HG03045 (cell line): ENCODE measurements around the gene MTM1.

Experiments used
- ATAC-seq: cut with Tn5 transposase; IDR thresholded peaks from one replicate; pipeline ENCODE4 v1.9.1; 2021; ENCODE audit warnings: mild to moderate bottlenecking, moderate library complexity; ENCODE audit not compliant: unreplicated experiment

The MTM1 gene

GRCh38 chrX:150649096-150649870 is 80.9 kb downstream of the MTM1 start:
- ATAC-seq = no peak

DNA sequence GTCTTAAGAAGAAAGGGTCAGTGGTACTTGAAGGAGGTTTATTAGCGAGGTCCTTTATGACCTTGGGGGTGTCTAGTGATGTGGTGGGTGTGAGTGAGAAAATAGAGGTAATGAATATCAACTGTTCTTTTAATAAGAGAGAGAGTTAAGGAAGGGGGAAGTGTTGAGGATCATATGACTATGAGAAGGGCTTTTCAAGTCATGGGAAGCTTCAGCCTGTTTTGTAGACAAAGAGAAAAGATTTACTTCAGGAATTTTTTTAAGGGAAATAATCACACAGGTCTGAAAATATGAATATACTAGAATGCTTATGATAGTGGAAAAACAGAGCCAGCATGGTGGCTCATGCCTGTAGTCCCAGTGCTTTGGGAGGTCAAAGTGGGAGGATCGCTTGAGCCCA is 83.5 kb downstream of the MTM1 start:
- no peak for ATAC-seq

DNA sequence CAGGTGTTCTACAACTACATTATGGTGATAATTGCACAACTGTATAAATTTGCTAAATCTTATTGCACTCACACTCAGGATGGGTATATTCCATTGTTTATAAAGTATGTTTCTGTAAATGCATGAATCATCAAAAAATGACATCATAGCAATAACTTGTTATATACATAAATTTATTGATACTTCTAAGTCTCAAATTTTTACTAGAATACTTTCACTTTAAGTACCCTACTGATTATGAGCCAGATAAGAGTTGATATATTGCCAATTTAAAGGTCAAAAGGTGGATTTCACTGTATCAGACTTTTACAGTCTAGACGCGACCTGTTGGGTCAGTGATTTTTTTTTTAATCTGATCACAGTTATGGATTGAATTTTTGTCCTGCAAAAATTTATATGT is 87.4 kb downstream of the MTM1 start:
- ATAC-seq = no peak

DNA sequence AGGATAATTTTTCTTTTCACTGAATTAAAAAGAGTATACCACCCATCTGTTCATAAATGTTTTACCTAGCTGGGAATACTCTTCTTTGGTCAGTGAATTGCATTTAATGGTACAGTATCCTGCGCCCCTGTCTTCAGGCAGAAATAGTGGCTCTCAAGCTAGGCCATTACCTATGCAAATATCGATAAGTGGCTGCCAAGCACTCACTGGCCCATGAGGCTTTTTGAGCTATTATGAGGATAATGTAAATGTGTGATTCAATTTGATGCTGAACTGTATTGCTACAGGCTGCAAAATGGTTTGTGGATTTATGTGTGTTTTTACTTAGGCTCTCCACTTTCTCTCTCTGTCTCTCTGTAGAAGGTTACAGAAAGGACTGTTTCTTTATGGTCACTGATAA is 94.7 kb downstream of the MTM1 start:
- no peak for ATAC-seq

- no peak for ATAC-seq
Observed at GRCh38 chrX:150664290-150664689, 95.9 kb downstream of the MTM1 start.

- ATAC-seq = no peak
Observed at GRCh38 chrX:150676221-150676620, 107.8 kb downstream of the MTM1 start.

DNA sequence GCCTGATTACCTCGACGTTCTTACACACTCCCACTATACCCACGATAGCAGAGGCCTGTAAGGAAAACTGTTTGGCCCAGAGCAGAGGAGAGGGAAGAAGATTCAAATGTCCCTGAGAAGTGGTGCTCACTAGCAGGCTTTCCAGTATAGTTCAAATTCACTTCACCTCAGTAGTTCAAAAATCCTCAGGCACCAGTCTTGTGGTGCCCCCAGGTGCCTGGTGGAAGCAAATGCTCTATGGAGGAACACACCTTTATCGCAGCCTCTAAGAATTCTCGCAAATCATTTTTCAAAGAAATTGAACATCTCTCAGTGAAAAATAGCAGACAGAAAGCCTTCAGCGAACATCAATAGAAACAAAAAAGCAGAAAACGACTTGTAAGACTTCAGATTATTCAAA is 112.6 kb downstream of the MTM1 start:
- no peak for ATAC-seq

- no peak for ATAC-seq
Observed at GRCh38 chrX:150683112-150683511, 114.7 kb downstream of the MTM1 start.

DNA sequence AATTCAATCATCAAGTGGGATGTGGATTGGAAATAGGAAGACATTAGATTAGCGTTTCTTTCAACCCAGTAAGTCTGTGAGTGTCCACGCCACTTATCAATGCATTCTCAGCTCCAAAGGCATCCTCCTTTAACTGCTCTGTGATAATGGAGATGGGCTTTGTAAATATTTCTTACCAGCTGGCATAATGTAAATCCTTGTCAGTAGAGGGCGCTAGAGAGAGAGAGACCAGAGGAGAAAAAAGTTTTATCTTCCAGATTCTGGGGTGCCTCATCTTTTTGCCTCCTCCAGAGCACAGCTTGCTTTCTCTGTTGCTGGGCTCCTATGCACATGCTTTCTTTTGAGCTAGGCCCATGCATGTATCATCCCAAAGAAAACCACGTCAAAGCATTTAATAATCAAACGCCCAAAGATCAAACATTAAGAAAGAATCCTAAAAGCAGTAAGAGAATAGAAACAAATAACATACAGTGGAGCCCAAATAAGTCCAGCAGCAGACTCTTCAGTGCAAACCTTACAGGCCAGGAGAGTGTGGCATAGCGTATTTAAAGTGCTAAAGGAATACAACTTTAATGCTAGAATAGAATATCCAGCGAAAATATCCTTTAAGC is 115.2 kb downstream of the MTM1 start:
- ATAC-seq = no peak

DNA sequence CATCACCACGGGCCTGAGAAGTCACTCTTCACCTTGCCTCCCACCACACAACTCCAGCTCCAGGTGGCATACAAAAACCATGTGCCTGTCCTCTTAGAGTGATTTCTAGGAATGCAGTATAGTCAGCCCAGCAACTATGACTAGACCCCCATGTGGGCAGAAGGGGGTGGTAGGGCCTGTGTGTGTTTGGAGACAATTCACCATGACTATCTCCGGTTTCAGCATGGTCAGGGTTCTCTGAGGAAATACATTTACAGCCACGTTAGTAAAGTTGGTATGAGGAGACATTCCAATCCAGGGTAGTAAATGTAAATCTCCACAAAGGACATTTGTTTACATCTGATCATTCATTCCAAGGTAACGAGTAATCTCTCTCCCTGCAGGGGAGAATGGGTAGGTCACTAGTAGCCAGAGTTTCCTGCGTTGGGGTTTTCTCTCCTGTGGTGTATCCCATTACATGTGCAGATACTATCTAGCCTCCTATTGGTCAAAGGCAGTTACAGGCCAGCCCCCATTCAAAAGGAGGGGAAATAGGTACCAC is 120.6 kb downstream of the MTM1 start:
- ATAC-seq = no peak

DNA sequence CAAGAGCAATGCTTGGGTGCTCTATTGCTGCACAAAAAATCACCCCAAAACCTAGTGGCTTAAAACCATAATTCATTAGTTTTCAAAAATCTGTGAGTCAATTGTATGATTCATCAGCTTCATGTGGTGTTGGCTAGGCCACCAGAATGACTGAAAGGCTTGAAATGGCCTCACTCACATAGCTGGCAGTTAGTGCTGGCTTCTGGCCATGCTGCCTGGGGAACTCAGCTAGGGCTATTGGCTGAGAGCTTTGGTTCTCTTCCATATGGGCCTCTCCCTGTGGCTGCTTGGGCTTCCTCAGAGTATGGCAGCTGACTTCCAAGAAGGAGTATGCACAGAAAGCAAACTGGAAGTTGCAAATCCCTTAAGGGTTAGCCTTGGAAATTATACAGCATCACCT is 121.7 kb downstream of the MTM1 start:
- ATAC-seq = no peak

- ATAC-seq = no peak
Observed at GRCh38 chrX:150692296-150692695, 123.9 kb downstream of the MTM1 start.

DNA sequence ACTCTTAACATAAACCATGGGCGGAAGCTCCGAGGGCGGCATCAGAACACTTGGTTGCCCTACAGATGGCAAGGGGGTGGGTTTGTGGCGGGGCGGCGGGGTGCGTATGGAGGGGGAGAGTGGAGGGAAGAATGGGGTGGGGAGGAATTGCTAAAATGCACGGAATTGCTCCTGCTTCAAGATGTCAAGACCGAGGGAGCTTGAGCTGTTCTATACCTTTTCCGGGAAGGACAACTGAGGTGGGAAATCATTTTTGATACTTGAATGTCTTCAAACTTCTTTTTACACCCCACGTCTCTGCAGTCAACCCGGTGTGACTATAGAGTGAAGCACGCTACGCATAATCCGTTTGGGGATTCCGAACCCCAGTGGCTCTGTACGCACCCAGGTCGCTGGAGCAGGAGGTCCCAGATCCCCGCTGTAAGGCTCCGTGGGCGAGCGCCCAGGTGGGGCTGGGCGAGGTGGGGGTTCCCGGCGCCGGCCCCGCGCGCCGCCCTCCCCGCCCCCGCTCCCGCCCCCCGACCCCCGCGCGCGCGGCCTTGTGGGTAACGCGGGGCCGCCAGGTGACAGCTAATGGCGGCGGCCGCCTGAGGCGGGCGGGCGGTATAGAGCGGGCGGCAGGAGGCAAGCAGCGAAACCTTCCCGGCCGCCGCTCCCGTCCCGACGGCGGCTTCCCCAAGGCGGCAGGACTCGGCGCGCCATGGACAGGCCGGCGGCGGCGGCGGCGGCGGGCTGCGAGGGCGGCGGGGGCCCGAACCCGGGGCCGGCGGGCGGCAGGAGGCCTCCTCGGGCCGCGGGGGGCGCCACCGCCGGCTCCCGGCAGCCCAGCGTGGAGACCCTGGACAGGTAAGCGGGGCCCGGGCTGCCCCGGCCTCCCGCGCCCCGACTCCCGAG is 124.7 kb downstream of the MTM1 start, which contains the start of gene MTMR1:
MTMR1 (plus strand) TSS at position 566 of the 894 bp plus-strand sequence; CDS start at position 701, 135 bp downstream.
- peak; percentile 57 for ATAC-seq

GRCh38 chrX:150693725-150694574 is 125.5 kb downstream of the MTM1 start:
- peak; percentile 80 for ATAC-seq

GRCh38 chrX:150694738-150695410 is 126.5 kb downstream of the MTM1 start:
- ATAC-seq = no peak

DNA sequence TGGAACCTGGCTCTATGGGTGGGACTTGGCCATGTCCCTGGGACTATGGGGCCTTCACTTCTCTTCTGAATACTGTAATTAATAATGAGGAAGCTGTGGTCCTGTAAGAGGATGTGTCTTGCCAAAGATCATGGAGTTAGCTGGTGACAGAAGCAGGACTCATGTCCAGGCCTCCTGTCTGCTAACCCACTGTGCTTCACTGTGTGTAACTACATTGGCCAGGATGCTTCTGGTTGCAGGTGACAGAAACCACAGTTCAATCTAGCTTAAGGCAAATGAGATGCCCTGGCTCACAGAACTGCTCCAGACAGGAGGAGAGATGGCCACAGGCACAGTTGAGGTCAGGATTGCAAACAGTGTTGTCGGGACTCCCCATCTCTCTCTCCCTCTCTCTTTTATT is 127.9 kb downstream of the MTM1 start:
- ATAC-seq = no peak

- no peak for ATAC-seq
Observed at GRCh38 chrX:150696866-150697265, 128.4 kb downstream of the MTM1 start.

- no peak for ATAC-seq
Observed at GRCh38 chrX:150697641-150698040, 129.2 kb downstream of the MTM1 start.

DNA sequence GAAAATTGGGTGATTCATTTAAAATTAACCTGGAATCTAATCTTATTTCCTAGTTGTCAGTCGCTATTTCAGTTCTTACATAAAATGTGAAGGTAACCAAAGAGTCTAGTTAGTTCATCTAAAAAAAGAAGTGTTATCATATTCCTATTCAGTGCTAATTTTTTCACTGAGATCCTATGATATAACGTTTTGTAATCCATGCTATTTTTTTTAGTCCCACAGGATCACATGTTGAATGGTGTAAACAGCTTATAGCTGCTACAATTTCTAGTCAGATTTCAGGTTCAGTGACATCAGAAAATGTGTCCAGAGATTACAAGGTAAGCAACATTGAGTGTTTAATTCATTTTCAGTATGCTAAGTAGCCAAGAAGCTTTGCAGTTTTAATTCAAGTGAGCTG is 130.6 kb downstream of the MTM1 start:
- no peak for ATAC-seq

GRCh38 chrX:150700107-150700506 is 131.7 kb downstream of the MTM1 start:
- ATAC-seq = no peak
